Measurements from ENCODE around the gene DENND1A.

The DENND1A gene

GRCh38 chr9:123597048-123597447, 332.9 kb downstream of the DENND1A start:
- no peak for DNase-seq (ENCODE audit: low read depth in 1 of 2, low spot score in 1 of 2)

DNA sequence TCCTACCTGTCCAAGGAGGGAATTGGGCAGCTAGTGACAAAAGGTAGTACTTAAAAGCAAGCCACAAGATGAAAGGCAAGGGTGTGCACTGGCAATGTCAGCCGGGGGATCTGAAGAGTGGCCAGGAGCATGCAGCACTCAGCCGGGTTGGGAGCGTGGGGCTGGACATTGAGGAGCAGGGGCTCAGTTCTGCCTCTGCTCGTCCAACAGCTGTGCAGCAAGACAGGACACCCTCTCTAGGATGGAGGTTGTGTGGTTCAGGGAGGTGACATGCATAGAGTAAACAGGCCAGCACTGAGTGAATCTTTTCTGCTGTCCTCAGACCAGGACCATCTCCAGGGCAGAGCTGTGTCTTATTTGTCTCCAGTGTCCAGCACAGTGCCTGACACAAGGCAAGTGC, 338.6 kb downstream of the DENND1A start:
- DNase-seq (ENCODE audit: low read depth in 1 of 2, low spot score in 1 of 2): no peak

DNA sequence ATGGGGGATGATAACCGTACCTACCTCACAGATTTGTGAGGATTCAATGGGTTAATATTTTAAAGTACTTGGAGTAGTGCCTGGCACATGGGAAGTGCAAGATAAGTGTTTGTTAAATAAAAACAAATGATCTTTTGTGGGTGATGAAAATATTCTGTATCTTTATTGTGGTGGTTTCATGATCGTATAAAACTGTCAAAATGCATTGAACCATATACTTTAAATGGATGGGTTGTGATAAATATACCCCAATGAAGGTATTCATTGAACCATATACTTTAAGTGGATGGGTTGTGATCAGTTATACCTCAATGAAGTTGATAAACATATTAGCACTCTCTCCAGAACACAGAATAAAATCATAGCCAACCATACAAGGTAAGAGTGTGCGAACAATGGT, 339.4 kb downstream of the DENND1A start:
- no peak for DNase-seq (ENCODE audit: low read depth in 1 of 2, low spot score in 1 of 2)

DNA sequence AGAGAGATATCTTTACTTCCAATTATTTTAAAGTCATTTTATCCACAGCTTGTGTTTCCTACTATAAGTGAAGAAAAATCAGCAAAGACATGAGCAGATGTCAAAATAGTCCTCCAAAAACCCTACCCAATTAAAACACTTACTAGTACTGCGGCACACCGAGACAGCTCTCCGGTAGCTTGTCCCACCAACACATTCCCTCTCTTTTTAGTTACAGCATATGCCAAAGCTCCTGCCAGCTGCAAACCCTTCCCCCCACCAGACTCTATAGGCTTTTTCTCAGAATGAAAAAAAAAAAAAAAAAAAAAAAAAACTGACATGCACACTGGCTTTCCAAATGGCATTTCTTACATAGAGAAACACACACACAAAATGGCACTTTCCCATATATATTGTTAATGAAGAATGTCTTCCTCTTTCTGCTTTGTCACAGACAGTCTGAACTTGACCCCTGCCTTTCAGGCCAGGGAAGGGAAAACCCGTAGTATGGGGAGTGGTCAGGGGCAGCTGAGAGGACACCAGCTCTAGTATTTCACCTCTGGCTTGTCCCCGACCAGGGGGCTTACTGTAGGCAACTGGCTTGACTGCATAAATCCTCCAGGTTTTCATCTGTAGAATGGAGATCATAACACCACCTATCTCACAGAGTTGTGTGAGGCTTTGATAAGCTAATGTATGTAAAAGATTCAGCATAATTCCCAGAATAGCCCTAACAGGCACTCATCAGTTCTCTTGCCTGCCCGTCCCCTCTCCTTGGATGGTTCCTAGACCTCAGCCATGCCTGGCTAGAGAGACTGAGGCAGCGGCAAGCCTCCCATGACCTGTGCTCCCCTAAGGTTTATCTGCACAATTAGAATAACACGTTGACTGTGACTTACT, 340.3 kb downstream of the DENND1A start:
- no peak for DNase-seq (ENCODE audit: low read depth in 1 of 2, low spot score in 1 of 2)

DNA sequence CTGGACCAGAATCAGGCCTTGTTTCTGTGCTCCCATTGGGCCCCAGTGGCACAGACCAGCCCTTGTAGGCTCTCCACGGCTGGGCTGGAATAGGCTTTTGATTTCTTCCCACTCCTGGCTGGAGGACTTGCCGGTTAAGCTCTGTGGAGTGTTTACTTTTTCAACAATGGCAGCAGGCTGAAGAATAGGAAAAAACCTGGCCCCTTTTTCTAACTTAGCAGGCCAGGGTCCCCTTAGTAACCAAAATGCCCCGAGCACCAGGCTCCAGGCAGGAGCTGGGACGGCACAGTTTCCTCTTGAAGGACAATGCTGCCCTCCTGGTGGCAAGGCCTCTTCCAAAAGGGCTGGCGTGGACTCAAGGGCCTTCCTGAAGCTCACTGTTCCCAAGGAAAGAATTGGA, 343.7 kb downstream of the DENND1A start:
- DNase-seq (ENCODE audit: low read depth in 1 of 2, low spot score in 1 of 2): no peak

GRCh38 chr9:123584202-123585176, 345.4 kb downstream of the DENND1A start:
- no peak for DNase-seq (ENCODE audit: low read depth in 1 of 2, low spot score in 1 of 2)

DNA sequence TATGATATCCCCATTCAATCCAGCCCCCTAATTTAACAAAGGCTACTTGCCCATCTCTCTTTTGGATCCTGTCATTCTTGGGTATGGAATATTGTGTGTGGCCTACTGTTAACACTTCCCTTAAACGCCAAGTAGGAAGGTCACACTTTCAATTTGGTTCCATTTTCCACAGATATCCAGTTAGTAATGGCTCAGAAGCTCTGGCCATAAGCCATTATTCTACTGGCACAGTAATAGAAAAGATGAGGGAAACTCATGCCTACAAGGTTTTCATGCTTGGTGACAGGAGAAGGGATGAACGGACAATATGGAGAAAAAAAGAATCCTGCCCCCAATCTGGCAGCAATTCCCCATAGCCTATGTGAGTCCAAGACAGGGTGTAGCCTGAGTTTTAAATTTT, 346.3 kb downstream of the DENND1A start:
- DNase-seq (ENCODE audit: low read depth in 1 of 2, low spot score in 1 of 2): no peak

DNA sequence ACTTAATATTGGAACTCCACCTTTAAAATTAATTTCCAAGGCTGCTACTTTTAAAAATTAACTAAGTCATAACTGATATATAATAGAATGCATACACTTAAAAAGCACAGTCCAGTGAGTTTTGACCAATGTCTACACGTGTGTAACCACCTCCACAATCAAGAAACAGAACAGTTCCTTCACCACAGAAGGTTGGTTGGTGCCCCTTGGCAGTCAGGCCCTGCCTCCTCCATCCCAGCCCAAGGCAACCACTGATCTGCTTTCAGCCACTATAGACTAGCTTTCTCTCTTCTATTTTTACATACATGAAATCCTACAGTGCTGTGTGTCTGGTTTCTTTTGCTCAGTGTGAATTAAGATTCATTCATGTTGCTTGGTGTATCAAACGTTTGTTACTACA, 358.7 kb downstream of the DENND1A start:
- no peak for DNase-seq (ENCODE audit: low read depth in 1 of 2, low spot score in 1 of 2)

GRCh38 chr9:123568691-123569688, 360.9 kb downstream of the DENND1A start:
- no peak for DNase-seq (ENCODE audit: low read depth in 1 of 2, low spot score in 1 of 2)

GRCh38 chr9:123567013-123567412, 362.9 kb downstream of the DENND1A start:
- no peak for DNase-seq (ENCODE audit: low read depth in 1 of 2, low spot score in 1 of 2)

GRCh38 chr9:123564652-123565051, 365.3 kb downstream of the DENND1A start:
- DNase-seq (ENCODE audit: low read depth in 1 of 2, low spot score in 1 of 2): no peak

DNA sequence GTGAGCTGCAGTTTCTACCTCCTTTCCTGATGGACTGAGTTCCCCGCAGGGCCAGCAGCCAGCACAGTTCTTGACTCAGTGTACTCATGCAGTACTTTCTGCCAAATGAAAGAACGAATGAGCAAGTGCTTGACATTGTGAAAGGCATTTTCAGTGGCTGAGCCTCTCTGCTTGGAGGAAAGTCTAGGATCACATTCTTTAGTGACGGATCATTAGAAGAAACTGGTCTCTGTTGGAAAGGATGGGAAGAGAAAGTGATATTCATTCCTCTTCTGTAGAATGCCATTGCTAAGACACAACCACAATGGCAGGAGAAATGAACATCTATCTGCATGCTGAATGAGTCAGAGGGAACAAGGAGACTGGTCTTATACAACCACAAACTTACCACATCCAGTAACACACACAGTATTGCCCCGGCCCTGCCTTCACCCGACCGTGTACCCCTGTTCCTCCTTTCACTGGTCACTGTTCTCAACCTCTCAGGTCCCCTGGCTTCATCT, 367.0 kb downstream of the DENND1A start:
- no peak for DNase-seq (ENCODE audit: low read depth in 1 of 2, low spot score in 1 of 2)

GRCh38 chr9:123561046-123561445, 368.9 kb downstream of the DENND1A start:
- DNase-seq (ENCODE audit: low read depth in 1 of 2, low spot score in 1 of 2): no peak

GRCh38 chr9:123556464-123557435, 373.2 kb downstream of the DENND1A start:
- no peak for DNase-seq (ENCODE audit: low read depth in 1 of 2, low spot score in 1 of 2)

- DNase-seq (ENCODE audit: low read depth in 1 of 2, low spot score in 1 of 2): no peak
Measured at GRCh38 chr9:123555646-123556045, 374.3 kb downstream of the DENND1A start.

DNA sequence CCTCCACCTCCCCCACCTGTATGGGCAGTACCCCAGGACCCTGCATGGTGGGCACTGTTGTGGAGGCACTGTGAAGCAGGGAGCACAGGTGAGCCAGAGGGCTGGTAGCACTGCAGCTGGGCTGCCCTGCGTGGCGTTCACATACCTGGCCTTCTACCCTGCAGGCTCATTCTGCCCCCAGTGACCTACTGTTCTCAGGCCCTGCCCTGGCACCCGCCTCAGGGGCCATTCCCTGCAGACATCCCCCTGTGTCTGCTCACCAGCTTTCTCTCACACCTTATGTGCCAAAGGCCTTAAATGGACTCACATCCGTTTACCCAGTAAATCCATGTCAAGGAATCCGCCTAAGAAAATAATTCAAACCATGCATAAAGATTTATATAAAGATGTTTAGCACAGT, 377.4 kb downstream of the DENND1A start:
- DNase-seq (ENCODE audit: low read depth in 1 of 2, low spot score in 1 of 2): no peak

DNA sequence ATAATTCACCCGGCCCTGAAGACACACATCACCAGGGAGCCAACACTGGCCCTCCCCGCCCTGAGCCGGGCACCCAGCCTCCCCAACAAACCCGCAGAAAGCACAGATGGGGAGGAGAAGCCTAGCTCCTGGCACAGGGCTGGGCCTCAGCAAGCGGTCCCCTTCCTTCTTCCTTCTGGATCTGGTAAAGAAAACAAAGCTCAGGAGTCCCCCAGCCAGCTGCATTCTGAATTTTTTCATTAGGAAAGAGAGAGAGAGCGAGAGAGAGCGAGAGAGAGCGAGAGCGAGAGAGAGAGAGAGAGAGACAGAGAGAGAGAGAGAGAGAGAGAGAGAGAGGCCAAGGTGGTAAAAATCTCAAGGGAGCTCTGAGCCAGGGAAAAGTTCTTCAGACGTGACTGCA, 378.2 kb downstream of the DENND1A start:
- no peak for DNase-seq (ENCODE audit: low read depth in 1 of 2, low spot score in 1 of 2)

- DNase-seq (ENCODE audit: low read depth in 1 of 2, low spot score in 1 of 2): no peak
Measured at GRCh38 chr9:123550797-123551196, 379.1 kb downstream of the DENND1A start.

- no peak for DNase-seq (ENCODE audit: low read depth in 1 of 2, low spot score in 1 of 2)
Measured at GRCh38 chr9:123550012-123550411, 379.9 kb downstream of the DENND1A start.

All from stimulated activated CD4-positive, alpha-beta T cell treated with anti-CD3 and anti-CD28 coated beads, Interleukin-15, amount 100 ng/mL, for 1 hour (primary cell).